Measurements from ENCODE around the gene IQCC.

Gene IQCC

GRCh38 chr1:32255072-32256071 is 49.9 kb downstream of the IQCC start:
- H3K27ac ChIP-seq (ENCODE audit: insufficient read depth, low read length, poor library complexity, severe bottlenecking), result peak overlapping the region; percentile 92
- H3K36me3 ChIP-seq (ENCODE audit: control insufficient read depth, insufficient read depth, low read length), result peaks cover 2% of the 10 kb centered on the region
- no peaks in the 10 kb centered on the region for H3K27me3 ChIP-seq (replicated peaks; ENCODE audit: control insufficient read depth, insufficient read depth, low read length, poor library complexity, severe bottlenecking)
- DNase-seq, result no peak
- peaks cover 48% of the 10 kb centered on the region for H3K4me1 ChIP-seq (ENCODE audit: control insufficient read depth, insufficient read depth, low read length, poor library complexity, severe bottlenecking)
- H3K9me3 ChIP-seq (ENCODE audit: control insufficient read depth, low read length), result no peaks in the 10 kb centered on the region
- peak overlapping the region; percentile 80 for H3K4me3 ChIP-seq (ENCODE audit: insufficient read depth, low read depth, low read length, poor library complexity, severe bottlenecking)

- H3K4me1 ChIP-seq (ENCODE audit: control insufficient read depth, insufficient read depth, low read length, poor library complexity, severe bottlenecking), result peaks cover 39% of the 10 kb centered on the region
- DNase-seq, result no peak
- H3K4me3 ChIP-seq (ENCODE audit: insufficient read depth, low read depth, low read length, poor library complexity, severe bottlenecking), result peak overlapping the region; percentile 35
- peaks cover 6% of the 10 kb centered on the region for H3K36me3 ChIP-seq (ENCODE audit: control insufficient read depth, insufficient read depth, low read length)
- H3K27ac ChIP-seq (ENCODE audit: insufficient read depth, low read length, poor library complexity, severe bottlenecking), result peak overlapping the region; percentile 92
- H3K9me3 ChIP-seq (ENCODE audit: control insufficient read depth, low read length), result no peaks in the 10 kb centered on the region
- no peaks in the 10 kb centered on the region for H3K27me3 ChIP-seq (replicated peaks; ENCODE audit: control insufficient read depth, insufficient read depth, low read length, poor library complexity, severe bottlenecking)
Measured at GRCh38 chr1:32256473-32257226, 51.2 kb downstream of the IQCC start.

- no peak for DNase-seq
- peak overlapping the region; percentile 92 for H3K27ac ChIP-seq (ENCODE audit: insufficient read depth, low read length, poor library complexity, severe bottlenecking)
- no peaks in the 10 kb centered on the region for H3K9me3 ChIP-seq (ENCODE audit: control insufficient read depth, low read length)
- H3K4me3 ChIP-seq (ENCODE audit: insufficient read depth, low read depth, low read length, poor library complexity, severe bottlenecking), result peak overlapping the region; percentile 35
- H3K27me3 ChIP-seq (replicated peaks; ENCODE audit: control insufficient read depth, insufficient read depth, low read length, poor library complexity, severe bottlenecking), result no peaks in the 10 kb centered on the region
- H3K4me1 ChIP-seq (ENCODE audit: control insufficient read depth, insufficient read depth, low read length, poor library complexity, severe bottlenecking), result peaks cover 39% of the 10 kb centered on the region
- H3K36me3 ChIP-seq (ENCODE audit: control insufficient read depth, insufficient read depth, low read length), result peaks cover 6% of the 10 kb centered on the region
Measured at GRCh38 chr1:32257227-32257508, 51.7 kb downstream of the IQCC start.

All from effector memory CD4-positive, alpha-beta T cell (primary cell).